ENCODE measurements around the gene RANBP2. TPM values are rescaled to one million over a fixed set of nuclear protein-coding genes. Genes with fewer than 3 reads are reported as not detected.

Gene RANBP2
- total RNA-seq, 1 donor from 2014 or later, result 58.6 TPM

DNA sequence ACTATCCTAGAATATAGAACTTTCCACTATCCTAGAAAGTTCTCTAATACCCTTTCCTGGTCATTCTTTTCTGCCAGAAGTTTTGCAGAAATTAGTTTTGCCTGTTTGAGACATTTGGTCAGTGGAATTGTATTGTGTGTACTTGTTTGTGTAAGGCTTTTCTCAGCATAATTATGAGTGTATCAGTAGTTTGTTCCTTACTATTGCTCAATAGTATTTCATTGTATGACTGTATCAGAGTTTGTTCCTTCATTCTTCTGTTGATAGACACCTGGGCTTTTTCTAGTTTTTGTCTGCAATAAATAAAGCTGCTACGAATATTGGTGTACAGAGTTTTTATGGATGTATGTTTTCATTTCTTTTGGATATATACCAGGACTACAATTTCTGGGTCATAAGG, 94.5 kb downstream of the RANBP2 start:
- H3K36me3 Mint-ChIP-seq (ENCODE audit: unreplicated experiment), result peaks cover 54% of the 10 kb centered on the region
- no peak overlapping the region for H3K4me3 Mint-ChIP-seq (ENCODE audit: unreplicated experiment)
- H3K27me3 Mint-ChIP-seq (ENCODE audit: unreplicated experiment), result no peaks in the 10 kb centered on the region
- TF ChIP-seq, protein P1, sequence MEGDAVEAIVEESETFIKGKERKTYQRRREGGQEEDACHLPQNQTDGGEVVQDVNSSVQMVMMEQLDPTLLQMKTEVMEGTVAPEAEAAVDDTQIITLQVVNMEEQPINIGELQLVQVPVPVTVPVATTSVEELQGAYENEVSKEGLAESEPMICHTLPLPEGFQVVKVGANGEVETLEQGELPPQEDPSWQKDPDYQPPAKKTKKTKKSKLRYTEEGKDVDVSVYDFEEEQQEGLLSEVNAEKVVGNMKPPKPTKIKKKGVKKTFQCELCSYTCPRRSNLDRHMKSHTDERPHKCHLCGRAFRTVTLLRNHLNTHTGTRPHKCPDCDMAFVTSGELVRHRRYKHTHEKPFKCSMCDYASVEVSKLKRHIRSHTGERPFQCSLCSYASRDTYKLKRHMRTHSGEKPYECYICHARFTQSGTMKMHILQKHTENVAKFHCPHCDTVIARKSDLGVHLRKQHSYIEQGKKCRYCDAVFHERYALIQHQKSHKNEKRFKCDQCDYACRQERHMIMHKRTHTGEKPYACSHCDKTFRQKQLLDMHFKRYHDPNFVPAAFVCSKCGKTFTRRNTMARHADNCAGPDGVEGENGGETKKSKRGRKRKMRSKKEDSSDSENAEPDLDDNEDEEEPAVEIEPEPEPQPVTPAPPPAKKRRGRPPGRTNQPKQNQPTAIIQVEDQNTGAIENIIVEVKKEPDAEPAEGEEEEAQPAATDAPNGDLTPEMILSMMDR (IDR thresholded peaks at IDR 0.05), result no peak
- H3K4me1 Mint-ChIP-seq (ENCODE audit: unreplicated experiment), result no peaks in the 10 kb centered on the region
- H3K9me3 Mint-ChIP-seq (ENCODE audit: unreplicated experiment), result peaks cover 13% of the 10 kb centered on the region
- no peak overlapping the region for H3K27ac Mint-ChIP-seq (ENCODE audit: unreplicated experiment)
- no peak for DNase-seq (ENCODE audit: extremely low spot score, unreplicated experiment)

DNA sequence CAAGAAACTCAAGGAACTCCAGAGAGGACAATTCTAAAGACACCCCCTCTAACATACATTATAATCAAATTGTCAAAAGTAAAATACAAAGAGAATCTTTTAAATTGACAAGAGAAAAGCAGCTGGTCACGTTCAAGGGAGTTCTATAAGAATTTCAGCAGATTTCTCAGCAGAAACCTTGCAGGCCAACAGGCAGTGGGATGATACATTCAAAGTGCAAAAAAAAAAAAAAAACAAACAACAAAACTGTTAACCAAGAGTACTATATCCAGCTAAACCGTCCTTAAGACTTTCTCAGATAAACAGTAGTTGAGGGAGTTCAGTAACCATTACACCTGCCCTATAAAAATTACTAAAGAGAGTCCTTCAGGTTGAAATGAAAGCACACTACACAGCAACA, 101.2 kb downstream of the RANBP2 start:
- H3K4me1 Mint-ChIP-seq (ENCODE audit: unreplicated experiment), result no peaks in the 10 kb centered on the region
- H3K4me3 Mint-ChIP-seq (ENCODE audit: unreplicated experiment), result no peak overlapping the region
- no peaks in the 10 kb centered on the region for H3K27me3 Mint-ChIP-seq (ENCODE audit: unreplicated experiment)
- H3K27ac Mint-ChIP-seq (ENCODE audit: unreplicated experiment), result no peak overlapping the region
- no peak for DNase-seq (ENCODE audit: extremely low spot score, unreplicated experiment)
- H3K36me3 Mint-ChIP-seq (ENCODE audit: unreplicated experiment), result peaks cover 47% of the 10 kb centered on the region
- H3K9me3 Mint-ChIP-seq (ENCODE audit: unreplicated experiment), result peaks cover 10% of the 10 kb centered on the region
- TF ChIP-seq, protein P1 (IDR thresholded peaks at IDR 0.05), result no peak

DNA sequence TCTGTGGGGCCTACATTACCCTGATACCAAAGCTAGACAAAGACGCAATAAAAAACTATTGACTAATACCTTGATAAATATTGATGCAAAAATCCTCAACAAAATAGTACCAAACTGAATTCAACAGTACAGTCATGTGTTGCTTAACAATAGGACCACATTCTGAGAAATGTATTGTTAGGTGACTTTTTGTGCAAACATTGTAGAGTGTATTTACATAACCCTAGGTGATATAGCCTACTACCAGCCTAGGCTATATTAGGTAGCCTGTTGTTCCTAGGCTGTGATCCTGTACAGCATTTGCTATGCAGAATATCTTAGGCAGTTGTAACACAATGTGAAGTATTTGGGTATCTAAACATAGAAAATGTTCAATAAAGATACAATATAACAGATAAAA, 104.0 kb downstream of the RANBP2 start:
- no peak overlapping the region for H3K4me3 Mint-ChIP-seq (ENCODE audit: unreplicated experiment)
- peaks cover 10% of the 10 kb centered on the region for H3K9me3 Mint-ChIP-seq (ENCODE audit: unreplicated experiment)
- H3K27ac Mint-ChIP-seq (ENCODE audit: unreplicated experiment), result no peak overlapping the region
- TF ChIP-seq, protein P1 (IDR thresholded peaks at IDR 0.05), result no peak
- peaks cover 37% of the 10 kb centered on the region for H3K36me3 Mint-ChIP-seq (ENCODE audit: unreplicated experiment)
- DNase-seq (ENCODE audit: extremely low spot score, unreplicated experiment), result no peak
- no peaks in the 10 kb centered on the region for H3K27me3 Mint-ChIP-seq (ENCODE audit: unreplicated experiment)
- H3K4me1 Mint-ChIP-seq (ENCODE audit: unreplicated experiment), result no peaks in the 10 kb centered on the region

DNA sequence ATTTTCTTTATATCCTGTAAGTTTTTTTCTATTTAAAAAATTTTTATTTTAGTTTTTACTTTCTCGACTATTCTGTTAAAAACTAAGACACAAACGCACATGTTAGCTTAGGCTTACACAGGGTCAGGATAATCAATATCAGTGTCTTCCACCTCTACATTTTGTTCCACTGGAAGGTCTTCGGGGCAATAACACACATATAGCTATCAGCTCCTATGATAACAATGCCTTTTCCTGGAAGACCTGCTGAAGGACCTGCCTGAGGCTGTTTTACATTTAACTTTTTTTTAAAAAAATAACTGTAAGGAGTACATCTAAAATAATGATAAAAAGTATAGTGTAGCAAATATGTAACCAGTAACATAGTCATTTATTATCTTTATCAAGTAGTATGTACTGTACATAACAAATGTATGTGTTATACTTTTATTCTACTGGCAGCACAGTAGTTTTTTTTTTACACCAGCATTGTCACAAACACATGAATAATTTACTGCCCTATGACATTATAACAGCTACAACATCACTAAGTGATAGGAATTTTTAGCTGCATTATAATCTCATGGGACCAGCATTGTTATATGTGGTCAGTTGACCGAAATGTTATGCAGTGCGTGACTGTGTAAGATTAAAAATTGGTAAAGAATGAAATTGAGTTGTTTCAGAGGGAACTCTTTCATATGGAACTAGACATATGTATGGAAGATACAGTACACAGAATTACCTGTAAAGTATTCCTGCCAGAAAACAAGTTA, 105.2 kb downstream of the RANBP2 start:
- Mint-ChIP-seq H3K4me1 (ENCODE audit: unreplicated experiment) (no peaks in the 10 kb centered on the region), H3K4me3 (ENCODE audit: unreplicated experiment) (no peak overlapping the region), H3K27ac (ENCODE audit: unreplicated experiment) (no peak overlapping the region), H3K36me3 (ENCODE audit: unreplicated experiment) (peaks cover 28% of the 10 kb centered on the region), H3K9me3 (ENCODE audit: unreplicated experiment) (peaks cover 10% of the 10 kb centered on the region), H3K27me3 (ENCODE audit: unreplicated experiment) (no peaks in the 10 kb centered on the region)
- TF ChIP-seq, protein P1 (IDR thresholded peaks at IDR 0.05), result no peak
- DNase-seq (ENCODE audit: extremely low spot score, unreplicated experiment), result no peak

GRCh38 chr2:108825254-108825653, 106.0 kb downstream of the RANBP2 start:
- no peak for DNase-seq (ENCODE audit: extremely low spot score, unreplicated experiment)
- no peaks in the 10 kb centered on the region for H3K27me3 Mint-ChIP-seq (ENCODE audit: unreplicated experiment)
- H3K9me3 Mint-ChIP-seq (ENCODE audit: unreplicated experiment), result peaks cover 3% of the 10 kb centered on the region
- peaks cover 20% of the 10 kb centered on the region for H3K36me3 Mint-ChIP-seq (ENCODE audit: unreplicated experiment)
- H3K4me3 Mint-ChIP-seq (ENCODE audit: unreplicated experiment), result no peak overlapping the region
- TF ChIP-seq, protein P1 (IDR thresholded peaks at IDR 0.05), result no peak
- no peak overlapping the region for H3K27ac Mint-ChIP-seq (ENCODE audit: unreplicated experiment)
- no peaks in the 10 kb centered on the region for H3K4me1 Mint-ChIP-seq (ENCODE audit: unreplicated experiment)

Data from osteocyte (in vitro differentiated cells).